ENCODE measurements around the gene ANKRD11.

The ANKRD11 gene

DNA sequence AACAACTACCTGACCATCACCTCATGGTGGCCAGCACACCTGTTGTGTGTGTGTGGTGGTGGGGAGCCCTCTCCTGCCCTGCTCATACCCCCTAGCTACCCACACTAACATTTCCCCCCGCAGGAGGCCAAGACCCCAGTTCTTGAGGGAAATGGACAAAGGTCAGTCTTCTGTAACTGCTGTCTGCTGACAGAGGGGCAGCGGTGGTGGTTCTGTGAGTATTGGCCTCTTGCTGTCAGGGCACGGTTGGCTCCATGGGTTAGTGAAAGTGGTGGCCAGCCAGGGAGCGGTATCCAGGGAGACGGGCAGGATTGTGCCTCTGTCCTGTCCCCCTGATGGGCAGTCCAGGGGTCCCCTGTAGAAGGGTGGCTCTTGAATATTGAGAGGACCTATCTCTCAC, 246.7 kb downstream of the ANKRD11 start:
- TF ChIP-seq, protein P1, sequence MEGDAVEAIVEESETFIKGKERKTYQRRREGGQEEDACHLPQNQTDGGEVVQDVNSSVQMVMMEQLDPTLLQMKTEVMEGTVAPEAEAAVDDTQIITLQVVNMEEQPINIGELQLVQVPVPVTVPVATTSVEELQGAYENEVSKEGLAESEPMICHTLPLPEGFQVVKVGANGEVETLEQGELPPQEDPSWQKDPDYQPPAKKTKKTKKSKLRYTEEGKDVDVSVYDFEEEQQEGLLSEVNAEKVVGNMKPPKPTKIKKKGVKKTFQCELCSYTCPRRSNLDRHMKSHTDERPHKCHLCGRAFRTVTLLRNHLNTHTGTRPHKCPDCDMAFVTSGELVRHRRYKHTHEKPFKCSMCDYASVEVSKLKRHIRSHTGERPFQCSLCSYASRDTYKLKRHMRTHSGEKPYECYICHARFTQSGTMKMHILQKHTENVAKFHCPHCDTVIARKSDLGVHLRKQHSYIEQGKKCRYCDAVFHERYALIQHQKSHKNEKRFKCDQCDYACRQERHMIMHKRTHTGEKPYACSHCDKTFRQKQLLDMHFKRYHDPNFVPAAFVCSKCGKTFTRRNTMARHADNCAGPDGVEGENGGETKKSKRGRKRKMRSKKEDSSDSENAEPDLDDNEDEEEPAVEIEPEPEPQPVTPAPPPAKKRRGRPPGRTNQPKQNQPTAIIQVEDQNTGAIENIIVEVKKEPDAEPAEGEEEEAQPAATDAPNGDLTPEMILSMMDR (IDR thresholded peaks at IDR 0.05; ENCODE audit: low read depth, low read length, poor library complexity, severe bottlenecking) = no peak
- TF ChIP-seq EZH2phosphoT487 (IDR thresholded peaks at IDR 0.05; ENCODE audit: borderline replicate concordance, low read length) = no peak
- peaks cover 3% of the 10 kb centered on the region; the same call in 1 of the 2 replicates for H3K36me3 ChIP-seq (ENCODE audit: control insufficient read depth, low read length)

DNA sequence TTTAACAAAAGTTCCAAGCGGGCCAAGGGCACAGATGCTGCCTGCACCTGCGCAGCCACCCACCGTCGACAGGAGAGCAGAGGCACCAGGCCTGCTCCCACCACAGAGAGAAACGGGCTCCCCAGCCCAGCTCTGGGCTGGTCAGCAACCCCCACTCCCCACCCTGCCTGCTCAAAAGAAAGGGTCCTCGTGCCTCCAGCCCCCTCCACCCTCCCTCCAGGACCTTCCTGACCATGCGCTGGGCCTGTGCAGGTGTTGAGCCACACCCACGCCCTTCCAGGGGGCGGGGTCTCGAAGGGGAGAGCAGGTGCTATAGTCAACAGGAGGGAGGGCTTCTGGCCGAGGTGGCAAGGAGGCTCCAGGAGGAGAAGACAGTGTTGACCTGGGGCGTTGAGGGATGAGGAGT, 247.6 kb downstream of the ANKRD11 start:
- H4K20me1 ChIP-seq (ENCODE audit: control insufficient read depth, insufficient read depth, low read depth, low read length) = no peaks in the 10 kb centered on the region
- H3K4me1 ChIP-seq (ENCODE audit: control insufficient read depth, low read length) = peaks cover 26% of the 10 kb centered on the region
- H3K79me2 ChIP-seq (ENCODE audit: control insufficient read depth, low read length) = peaks cover 12% of the 10 kb centered on the region
- TF ChIP-seq EZH2phosphoT487 (IDR thresholded peaks at IDR 0.05; ENCODE audit: borderline replicate concordance, low read length) = no peak
- TF ChIP-seq, protein P1 (IDR thresholded peaks at IDR 0.05; ENCODE audit: low read depth, low read length, poor library complexity, severe bottlenecking) = no peak
- H3F3A ChIP-seq (ENCODE audit: control insufficient read depth, insufficient read depth) = peaks cover 8% of the 10 kb centered on the region
- H3K27ac ChIP-seq (ENCODE audit: low read depth, low read length) = no peak overlapping the region
- no peaks in the 10 kb centered on the region for H3K27me3 ChIP-seq (ENCODE audit: control insufficient read depth, low read length)
- peaks cover 4% of the 10 kb centered on the region; the same call in 1 of the 2 replicates for H3K9me3 ChIP-seq (ENCODE audit: control insufficient read depth, insufficient read depth, low read length)
- H3K4me2 ChIP-seq (ENCODE audit: low read length) = peak overlapping the region; percentile 31; the same call in 1 of the 2 replicates
- H3K36me3 ChIP-seq (ENCODE audit: control insufficient read depth, low read length) = peaks cover 3% of the 10 kb centered on the region; the same call in 1 of the 2 replicates
- H3K9me2 ChIP-seq (replicated peaks; ENCODE audit: control insufficient read depth, low read length) = no peaks in the 10 kb centered on the region
- no peak overlapping the region for H3K4me3 ChIP-seq (ENCODE audit: low read length)

More for the DNA sequence above, 246.7 kb downstream of the ANKRD11 start:
- no peak overlapping the region for H3K4me3 ChIP-seq (ENCODE audit: low read length)
- H3K9me2 ChIP-seq (replicated peaks; ENCODE audit: control insufficient read depth, low read length) = no peaks in the 10 kb centered on the region
- no peaks in the 10 kb centered on the region for H3K27me3 ChIP-seq (ENCODE audit: control insufficient read depth, low read length)
- H3F3A ChIP-seq (ENCODE audit: control insufficient read depth, insufficient read depth) = peaks cover 5% of the 10 kb centered on the region; the same call in 1 of the 2 replicates
- peaks cover 12% of the 10 kb centered on the region for H3K79me2 ChIP-seq (ENCODE audit: control insufficient read depth, low read length)
- H4K20me1 ChIP-seq (ENCODE audit: control insufficient read depth, insufficient read depth, low read depth, low read length) = no peaks in the 10 kb centered on the region
- no peak overlapping the region for H3K4me2 ChIP-seq (ENCODE audit: low read length)
- H3K4me1 ChIP-seq (ENCODE audit: control insufficient read depth, low read length) = peaks cover 26% of the 10 kb centered on the region
- no peak overlapping the region for H3K27ac ChIP-seq (ENCODE audit: low read depth, low read length)
- H3K9me3 ChIP-seq (ENCODE audit: control insufficient read depth, insufficient read depth, low read length) = peaks cover 4% of the 10 kb centered on the region; the same call in 1 of the 2 replicates

DNA sequence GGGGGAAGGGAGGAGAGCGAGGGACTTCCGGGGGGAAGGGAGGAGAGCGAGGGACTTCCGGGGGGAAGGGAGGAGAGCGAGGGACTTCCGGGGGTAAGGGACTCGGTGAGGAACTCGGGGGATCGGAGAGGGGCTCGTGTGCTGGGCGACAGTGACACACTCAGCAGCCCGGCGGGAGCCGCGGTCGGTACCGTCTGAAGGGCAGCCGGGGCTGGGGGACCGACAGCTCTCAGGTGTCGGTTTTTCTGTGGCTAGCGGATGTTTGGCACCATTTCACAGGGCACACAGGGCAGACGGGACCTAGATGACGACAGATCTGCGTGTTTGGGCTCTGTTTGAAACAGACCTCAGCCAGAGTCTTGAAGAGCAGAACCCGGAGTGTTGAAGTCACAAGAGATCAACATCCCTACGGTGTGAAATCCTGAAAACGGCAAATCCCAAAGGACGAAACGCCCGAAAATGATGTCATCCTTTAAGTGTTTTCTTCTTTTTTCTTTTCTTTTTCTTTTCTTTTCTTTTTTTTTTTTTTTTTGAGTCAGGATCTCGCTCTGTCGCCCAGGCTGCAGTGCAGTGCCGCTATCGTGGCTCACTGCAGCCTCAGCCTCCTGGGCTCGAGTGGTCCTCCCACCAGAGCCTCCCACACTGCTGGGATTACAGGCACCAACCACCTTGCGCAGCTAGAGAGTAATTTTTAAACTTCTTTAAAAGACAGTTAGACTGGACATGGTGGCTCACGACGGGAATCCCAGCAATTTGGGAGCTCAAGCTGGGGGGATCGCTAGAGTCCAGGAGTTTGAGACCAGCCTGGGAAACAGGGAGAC, 249.0 kb downstream of the ANKRD11 start:
- H3K9me3 ChIP-seq (ENCODE audit: control insufficient read depth, insufficient read depth, low read length) = peaks cover 4% of the 10 kb centered on the region; the same call in 1 of the 2 replicates
- H3K4me2 ChIP-seq (ENCODE audit: low read length) = peak overlapping the region; percentile 84
- peaks cover 12% of the 10 kb centered on the region for H3K79me2 ChIP-seq (ENCODE audit: control insufficient read depth, low read length)
- peak overlapping the region; percentile 100 for H3K4me3 ChIP-seq (ENCODE audit: low read length)
- H3K27me3 ChIP-seq (ENCODE audit: control insufficient read depth, low read length) = no peaks in the 10 kb centered on the region
- H3K36me3 ChIP-seq (ENCODE audit: control insufficient read depth, low read length) = peaks cover 3% of the 10 kb centered on the region; the same call in 1 of the 2 replicates
- H3K9me2 ChIP-seq (replicated peaks; ENCODE audit: control insufficient read depth, low read length) = no peaks in the 10 kb centered on the region
- H3K4me1 ChIP-seq (ENCODE audit: control insufficient read depth, low read length) = peaks cover 21% of the 10 kb centered on the region
- peak overlapping the region; percentile 86 for H3K27ac ChIP-seq (ENCODE audit: low read depth, low read length)
- TF ChIP-seq EZH2phosphoT487 (IDR thresholded peaks at IDR 0.05; ENCODE audit: borderline replicate concordance, low read length) = no peak
- TF ChIP-seq, protein P1 (IDR thresholded peaks at IDR 0.05; ENCODE audit: low read depth, low read length, poor library complexity, severe bottlenecking) = no peak
- no peaks in the 10 kb centered on the region for H4K20me1 ChIP-seq (ENCODE audit: control insufficient read depth, insufficient read depth, low read depth, low read length)
- H3F3A ChIP-seq (ENCODE audit: control insufficient read depth, insufficient read depth) = peaks cover 8% of the 10 kb centered on the region

All from DOHH2 (cell line).